IMR-90 (cell line): ENCODE data around the gene NUBP2. TPM values are rescaled to one million over a fixed set of nuclear protein-coding genes. Genes with fewer than 3 reads are reported as not detected.

Experiments used
- ATAC-seq: fragments of 200-7000 bp; cut with Tn5 transposase; 2 replicates; pipeline ENCODE4 v1.9.1; 2020; ENCODE audit warnings: low read depth, mild to moderate bottlenecking, moderate library complexity
- BruUV-seq: library from RNA; stranded (reverse); fragments of 400-500 nt; replicated peaks from 2 replicates; lab custom pipeline; 2021; lab: Mats Ljungman, UMichigan
- CTCF ChIA-PET: fragments of 300-600 bp; formaldehyde crosslinking; extraction: SDS; loops from one replicate; lab custom pipeline; 2021; ENCODE audit warnings: antibody characterized with exemption; lab: Yijun Ruan, JAX
- POLR2A ChIA-PET: fragments of 300-600 bp; sonication (Branson Sonifier 250); formaldehyde crosslinking; loops from one replicate; lab custom pipeline; 2022; ENCODE audit warnings: antibody characterized with exemption; ENCODE audit not compliant: unreplicated experiment; lab: Charles Lee
- DNase-seq: peaks from one replicate; pipeline ENCODE4 v3.0.0; 2013
- H2AFZ ChIP-seq: replicated peaks from 2 replicates; pipeline ENCODE3; 2013; ENCODE audit warnings: low read length, mild to moderate bottlenecking; ENCODE audit not compliant: poor library complexity
- H2AK5ac ChIP-seq: 2 replicates; pipeline ENCODE4 v1.6.1; 2013; ENCODE audit warnings: low read depth, low read length, inconsistent platforms
- H2AK9ac ChIP-seq: replicated peaks from 2 replicates; pipeline ENCODE3; 2013; ENCODE audit warnings: mild to moderate bottlenecking, low read depth, low read length, moderate library complexity; ENCODE audit not compliant: poor library complexity
- H2BK120ac ChIP-seq: 2 replicates; pipeline ENCODE4 v1.6.1; 2013; ENCODE audit warnings: low read depth, low read length, inconsistent platforms
- H2BK15ac ChIP-seq: 3 replicates; pipeline ENCODE4 v1.6.1; 2013; ENCODE audit warnings: low read depth, low read length, inconsistent platforms
- H2BK20ac ChIP-seq: 2 replicates; pipeline ENCODE4 v1.6.1; 2013; ENCODE audit warnings: low read depth, mild to moderate bottlenecking, inconsistent platforms, low read length, moderate library complexity
- H2BK5ac ChIP-seq: 2 replicates; pipeline ENCODE4 v1.6.1; 2013; ENCODE audit warnings: mild to moderate bottlenecking, low read depth, low read length, inconsistent platforms; ENCODE audit not compliant: poor library complexity, severe bottlenecking
- H3K14ac ChIP-seq: replicated peaks from 2 replicates; pipeline ENCODE4 v1.6.1; 2013; ENCODE audit warnings: low read depth, low read length, inconsistent platforms
- H3K18ac ChIP-seq: 2 replicates; pipeline ENCODE4 v1.6.1; 2013; ENCODE audit warnings: low read depth, low read length, control low read depth
- H3K23ac ChIP-seq: 2 replicates; pipeline ENCODE4 v1.6.1; 2013; ENCODE audit warnings: low read depth, low read length, inconsistent platforms
- H3K27ac ChIP-seq: 2 replicates; pipeline ENCODE4 v1.5.1; 2013; ENCODE audit warnings: mild to moderate bottlenecking, control low read depth, low read length; ENCODE audit not compliant: insufficient read depth
- H3K27me3 ChIP-seq: 2 replicates; pipeline ENCODE4 v1.6.1; 2013; ENCODE audit warnings: low read length; ENCODE audit not compliant: control insufficient read depth, insufficient read depth
- H3K36me3 ChIP-seq: 2 replicates; pipeline ENCODE4 v1.6.1; 2013; ENCODE audit warnings: low read length, mixed read lengths; ENCODE audit not compliant: control insufficient read depth, insufficient read depth
- H3K4ac ChIP-seq: 2 replicates; pipeline ENCODE4 v1.6.1; 2013; ENCODE audit warnings: low read depth, low read length, inconsistent platforms
- H3K4me1 ChIP-seq: 2 replicates; pipeline ENCODE4 v1.6.1; 2013; ENCODE audit warnings: low read length, mixed read lengths; ENCODE audit not compliant: control insufficient read depth, insufficient read depth
- H3K4me2 ChIP-seq: 2 replicates; pipeline ENCODE4 v1.6.1; 2013; ENCODE audit warnings: low read depth, mild to moderate bottlenecking, control low read depth, low read length, moderate library complexity
- H3K4me3 ChIP-seq: 2 replicates; pipeline ENCODE4 v1.5.1; 2013; ENCODE audit warnings: low read depth, mild to moderate bottlenecking, control low read depth, low read length, moderate library complexity; ENCODE audit not compliant: insufficient read depth
- H3K56ac ChIP-seq: 2 replicates; pipeline ENCODE4 v1.6.1; 2013; ENCODE audit warnings: low read length, inconsistent platforms; ENCODE audit not compliant: insufficient read depth; ENCODE audit errors: extremely low read depth
- H3K79me1 ChIP-seq, 2 experiments: 2 replicates each; pipeline ENCODE4 v1.6.1; 2013; ENCODE audit warnings: low read length in 2 of 2, inconsistent platforms in 1 of 2, low read depth in 1 of 2
- H3K9ac ChIP-seq: 2 replicates; pipeline ENCODE4 v1.6.1; 2013; ENCODE audit warnings: low read depth, low read length, control low read depth
- H3K9me1 ChIP-seq: 2 replicates; pipeline ENCODE4 v1.6.1; 2013; ENCODE audit warnings: low read length, inconsistent platforms; ENCODE audit not compliant: insufficient read depth
- H3K9me3 ChIP-seq: 2 replicates; pipeline ENCODE4 v1.6.1; 2013; ENCODE audit warnings: low read length; ENCODE audit not compliant: control insufficient read depth, insufficient read depth
- H4K20me1 ChIP-seq: 2 replicates; pipeline ENCODE4 v1.6.1; 2013; ENCODE audit warnings: low read length, inconsistent platforms; ENCODE audit not compliant: insufficient read depth
- H4K5ac ChIP-seq: 2 replicates; pipeline ENCODE4 v1.6.1; 2013; ENCODE audit warnings: mild to moderate bottlenecking, low read depth, low read length, control low read depth
- H4K8ac ChIP-seq, 2 experiments: 2 replicates each; pipeline ENCODE4 v1.6.1; 2013; ENCODE audit warnings: low read depth in 2 of 2, low read length in 2 of 2, control low read depth in 1 of 2, inconsistent platforms in 1 of 2
- H4K91ac ChIP-seq: 2 replicates; pipeline ENCODE4 v1.6.1; 2013; ENCODE audit warnings: low read depth, low read length, inconsistent platforms; ENCODE audit not compliant: insufficient read depth
- CHD1 ChIP-seq: IDR thresholded peaks from 2 replicates; pipeline ENCODE4 v1.6.1; 2012; ENCODE audit warnings: low read depth, low read length, improper control_type of control experiment
- CTCF ChIP-seq: conservative IDR thresholded peaks from 2 replicates; pipeline ENCODE4 v1.5.1; 2012; ENCODE audit warnings: mild to moderate bottlenecking, low read depth, low read length, improper control_type of control experiment
- ELK1 ChIP-seq: fragments of 150-350 bp; IDR thresholded peaks from 2 replicates; pipeline ENCODE4 v1.6.1; 2016; ENCODE audit warnings: low read depth, mild to moderate bottlenecking, low read length, moderate library complexity, borderline replicate concordance
- WGBS, 2 experiments: methylation state at CpG; one replicate each; pipeline versions ENCODE4 v1.1.5 to v1.1.7; 2013; ENCODE audit warnings: missing lambda C conversion rate in 2 of 2; ENCODE audit not compliant: insufficient read length in 1 of 2; ENCODE audit errors: extremely low coverage in 2 of 2; 5-methylcytosine and 5-hydroxymethylcytosine counted together
- dilution Hi-C: fragments of 300-500 bp; cut with HindIII; formaldehyde crosslinking; loops from one replicate; pipeline ENCODE4 v1.14.3; 2018; ENCODE audit warnings: low sequenced_read_pairs; ENCODE audit not compliant: unreplicated experiment
- in situ Hi-C: fragments of 300-500 bp; cut with MboI; formaldehyde crosslinking; loops from 3 replicates; pipeline ENCODE4 v1.14.3; 2019; ENCODE audit warnings: low sequenced_read_pairs, inconsistent platforms, mixed read lengths
- intact Hi-C: fragments of 100-400 bp; cut with micrococcal nuclease; formaldehyde crosslinking; loops from 2 replicates; pipeline ENCODE4 v1.10.0; 2022
- polyA plus RNA-seq, 3 experiments: library from polyadenylated mRNA; depleted of rRNA; stranded (reverse); fragments of >200 nt; gene quantifications; 2 replicates each; pipeline ENCODE4 v1.2.3, GENCODE V29; 2012; ENCODE audit warnings: low replicate concordance in 1 of 3
- total RNA-seq: library from RNA; depleted of rRNA; stranded (reverse); fragments of >200 nt; gene quantifications from 2 replicates; pipeline ENCODE4 v1.2.3, GENCODE V29; 2012

The NUBP2 gene
- total and polyA plus RNA-seq, 2 of the 4 experiments (the other 2 are of a cell fraction): 62.6 to 131 TPM

GRCh38 chr16:1775846-1776671 is 6.7 kb upstream of the NUBP2 start:
- Histone ChIP-seq H3K4me1 (peaks cover 14% of the 10 kb centered on the region), H3K18ac (no peak overlapping the region), H3K56ac (no peak overlapping the region), H3K9me3 (no peaks in the 10 kb centered on the region), H4K5ac (no peak overlapping the region), H2AK5ac (no peak overlapping the region), H3K4ac (no peak overlapping the region), H3K4me3 (no peak overlapping the region), H2BK20ac (no peak overlapping the region), H3K9ac (no peak overlapping the region), H3K4me2 (no peak overlapping the region), H3K79me1 (peaks cover 17 to 61% of the 10 kb centered on the region in 2 experiments), H4K91ac (no peak overlapping the region), H4K8ac (no peak overlapping the region), H2BK15ac (no peak overlapping the region), H2BK120ac (no peak overlapping the region), H3K23ac (no peak overlapping the region), H2BK5ac (no peak overlapping the region), H3K27ac (no peak overlapping the region), H3K36me3 (peaks cover 33% of the 10 kb centered on the region), H2AFZ (peak overlapping the region; percentile 49), H3K14ac (no peak overlapping the region), H4K20me1 (peaks cover 21% of the 10 kb centered on the region), H3K9me1 (peaks cover 5% of the 10 kb centered on the region; the same call in 1 of the 2 replicates), H3K27me3 (no peaks in the 10 kb centered on the region), H2AK9ac (no peak overlapping the region)
- ATAC-seq: no peak
- WGBS, 2 experiments: 82% methylated on average over 6 of the region's 28 CpGs; no CpG with 5 or more reads in 1 of the 2 experiments
- DNase-seq: no peak
- ChIA-PET POLR2A (no interaction called here), CTCF (no interaction called here)
- in situ Hi-C loops: no loop called here
- no TSS peak for BruUV-seq
- TF ChIP-seq CHD1 (no peak), CTCF (no peak), ELK1 (no peak)
- dilution Hi-C loops: no loop called here
- intact Hi-C loops: no loop called here
